Measurements from ENCODE around the gene GRIN1.

DNA sequence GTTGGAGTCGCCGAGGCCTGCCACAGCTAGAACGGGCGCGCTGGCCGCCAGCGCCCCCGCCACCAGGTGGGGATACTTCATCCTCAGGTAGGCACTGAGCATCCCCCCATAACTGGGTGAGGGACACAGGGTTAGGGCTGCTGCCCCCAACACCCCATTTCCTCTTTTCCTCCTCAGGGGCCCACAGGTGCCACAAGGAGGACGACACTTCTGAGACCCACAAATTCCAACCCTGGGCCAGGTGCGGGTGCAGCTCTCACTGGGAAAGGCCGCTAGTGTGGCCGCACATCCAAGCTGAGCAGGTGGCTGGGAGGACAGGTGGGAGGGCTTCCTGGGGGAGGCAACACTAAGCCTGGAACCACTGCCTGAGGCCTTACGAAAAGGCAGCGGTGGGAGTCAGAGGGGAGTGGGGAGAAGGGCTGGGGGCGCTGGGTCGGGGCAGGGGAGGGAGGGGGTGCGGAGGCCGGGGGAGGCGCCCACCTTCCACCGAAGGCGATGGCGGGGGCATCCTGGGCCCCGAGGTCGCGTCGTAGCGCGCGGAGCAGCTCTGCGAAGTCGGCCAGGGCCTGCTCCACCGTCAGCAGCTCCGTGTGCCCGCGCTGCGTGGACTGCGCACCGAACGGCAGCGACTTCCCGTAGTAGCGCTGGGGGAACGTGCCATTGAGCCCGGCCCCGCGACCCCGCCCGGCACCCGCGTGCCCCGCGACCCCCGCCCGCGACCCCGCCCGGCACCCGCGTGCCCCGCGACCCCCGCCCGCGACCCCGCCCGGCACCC lies 25.4 kb upstream of the GRIN1 start:
- TF ChIP-seq RFX5 (IDR thresholded peaks at IDR 0.05), result no peak
- TF ChIP-seq, protein P1, sequence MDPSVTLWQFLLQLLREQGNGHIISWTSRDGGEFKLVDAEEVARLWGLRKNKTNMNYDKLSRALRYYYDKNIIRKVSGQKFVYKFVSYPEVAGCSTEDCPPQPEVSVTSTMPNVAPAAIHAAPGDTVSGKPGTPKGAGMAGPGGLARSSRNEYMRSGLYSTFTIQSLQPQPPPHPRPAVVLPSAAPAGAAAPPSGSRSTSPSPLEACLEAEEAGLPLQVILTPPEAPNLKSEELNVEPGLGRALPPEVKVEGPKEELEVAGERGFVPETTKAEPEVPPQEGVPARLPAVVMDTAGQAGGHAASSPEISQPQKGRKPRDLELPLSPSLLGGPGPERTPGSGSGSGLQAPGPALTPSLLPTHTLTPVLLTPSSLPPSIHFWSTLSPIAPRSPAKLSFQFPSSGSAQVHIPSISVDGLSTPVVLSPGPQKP (IDR thresholded peaks at IDR 0.05; ENCODE audit: low read depth, low read length), result no peak
